IMR-90 (cell line): ENCODE data around the gene MAP3K1. TPM values are rescaled to one million over a fixed set of nuclear protein-coding genes. Genes with fewer than 3 reads are reported as not detected.

Source experiments
- ATAC-seq: fragments of 200-7000 bp; cut with Tn5 transposase; 2 replicates; pipeline ENCODE4 v1.9.1; 2020; ENCODE audit warnings: low read depth, mild to moderate bottlenecking, moderate library complexity
- BruUV-seq: library from RNA; stranded (reverse); fragments of 400-500 nt; replicated peaks from 2 replicates; lab custom pipeline; 2021; lab: Mats Ljungman, UMichigan
- CTCF ChIA-PET: fragments of 300-600 bp; formaldehyde crosslinking; extraction: SDS; loops from one replicate; lab custom pipeline; 2021; ENCODE audit warnings: antibody characterized with exemption; lab: Yijun Ruan, JAX
- POLR2A ChIA-PET: fragments of 300-600 bp; sonication (Branson Sonifier 250); formaldehyde crosslinking; loops from one replicate; lab custom pipeline; 2022; ENCODE audit warnings: antibody characterized with exemption; ENCODE audit not compliant: unreplicated experiment; lab: Charles Lee
- DNase-seq: peaks from one replicate; pipeline ENCODE4 v3.0.0; 2013
- H2AFZ ChIP-seq: replicated peaks from 2 replicates; pipeline ENCODE3; 2013; ENCODE audit warnings: low read length, mild to moderate bottlenecking; ENCODE audit not compliant: poor library complexity
- H2AK5ac ChIP-seq: 2 replicates; pipeline ENCODE4 v1.6.1; 2013; ENCODE audit warnings: low read depth, low read length, inconsistent platforms
- H2AK9ac ChIP-seq: replicated peaks from 2 replicates; pipeline ENCODE3; 2013; ENCODE audit warnings: mild to moderate bottlenecking, low read depth, low read length, moderate library complexity; ENCODE audit not compliant: poor library complexity
- H2BK120ac ChIP-seq: 2 replicates; pipeline ENCODE4 v1.6.1; 2013; ENCODE audit warnings: low read depth, low read length, inconsistent platforms
- H2BK15ac ChIP-seq: 3 replicates; pipeline ENCODE4 v1.6.1; 2013; ENCODE audit warnings: low read depth, low read length, inconsistent platforms
- H2BK20ac ChIP-seq: 2 replicates; pipeline ENCODE4 v1.6.1; 2013; ENCODE audit warnings: low read depth, mild to moderate bottlenecking, inconsistent platforms, low read length, moderate library complexity
- H2BK5ac ChIP-seq: 2 replicates; pipeline ENCODE4 v1.6.1; 2013; ENCODE audit warnings: mild to moderate bottlenecking, low read depth, low read length, inconsistent platforms; ENCODE audit not compliant: poor library complexity, severe bottlenecking
- H3K14ac ChIP-seq: replicated peaks from 2 replicates; pipeline ENCODE4 v1.6.1; 2013; ENCODE audit warnings: low read depth, low read length, inconsistent platforms
- H3K18ac ChIP-seq: 2 replicates; pipeline ENCODE4 v1.6.1; 2013; ENCODE audit warnings: low read depth, low read length, control low read depth
- H3K23ac ChIP-seq: 2 replicates; pipeline ENCODE4 v1.6.1; 2013; ENCODE audit warnings: low read depth, low read length, inconsistent platforms
- H3K27ac ChIP-seq: 2 replicates; pipeline ENCODE4 v1.5.1; 2013; ENCODE audit warnings: mild to moderate bottlenecking, control low read depth, low read length; ENCODE audit not compliant: insufficient read depth
- H3K27me3 ChIP-seq: 2 replicates; pipeline ENCODE4 v1.6.1; 2013; ENCODE audit warnings: low read length; ENCODE audit not compliant: control insufficient read depth, insufficient read depth
- H3K36me3 ChIP-seq: 2 replicates; pipeline ENCODE4 v1.6.1; 2013; ENCODE audit warnings: low read length, mixed read lengths; ENCODE audit not compliant: control insufficient read depth, insufficient read depth
- H3K4ac ChIP-seq: 2 replicates; pipeline ENCODE4 v1.6.1; 2013; ENCODE audit warnings: low read depth, low read length, inconsistent platforms
- H3K4me1 ChIP-seq: 2 replicates; pipeline ENCODE4 v1.6.1; 2013; ENCODE audit warnings: low read length, mixed read lengths; ENCODE audit not compliant: control insufficient read depth, insufficient read depth
- H3K4me2 ChIP-seq: 2 replicates; pipeline ENCODE4 v1.6.1; 2013; ENCODE audit warnings: low read depth, mild to moderate bottlenecking, control low read depth, low read length, moderate library complexity
- H3K4me3 ChIP-seq: 2 replicates; pipeline ENCODE4 v1.5.1; 2013; ENCODE audit warnings: low read depth, mild to moderate bottlenecking, control low read depth, low read length, moderate library complexity; ENCODE audit not compliant: insufficient read depth
- H3K56ac ChIP-seq: 2 replicates; pipeline ENCODE4 v1.6.1; 2013; ENCODE audit warnings: low read length, inconsistent platforms; ENCODE audit not compliant: insufficient read depth; ENCODE audit errors: extremely low read depth
- H3K79me1 ChIP-seq, 2 experiments: 2 replicates each; pipeline ENCODE4 v1.6.1; 2013; ENCODE audit warnings: low read length in 2 of 2, inconsistent platforms in 1 of 2, low read depth in 1 of 2
- H3K9ac ChIP-seq: 2 replicates; pipeline ENCODE4 v1.6.1; 2013; ENCODE audit warnings: low read depth, low read length, control low read depth
- H3K9me1 ChIP-seq: 2 replicates; pipeline ENCODE4 v1.6.1; 2013; ENCODE audit warnings: low read length, inconsistent platforms; ENCODE audit not compliant: insufficient read depth
- H3K9me3 ChIP-seq: 2 replicates; pipeline ENCODE4 v1.6.1; 2013; ENCODE audit warnings: low read length; ENCODE audit not compliant: control insufficient read depth, insufficient read depth
- H4K20me1 ChIP-seq: 2 replicates; pipeline ENCODE4 v1.6.1; 2013; ENCODE audit warnings: low read length, inconsistent platforms; ENCODE audit not compliant: insufficient read depth
- H4K5ac ChIP-seq: 2 replicates; pipeline ENCODE4 v1.6.1; 2013; ENCODE audit warnings: mild to moderate bottlenecking, low read depth, low read length, control low read depth
- H4K8ac ChIP-seq, 2 experiments: 2 replicates each; pipeline ENCODE4 v1.6.1; 2013; ENCODE audit warnings: low read depth in 2 of 2, low read length in 2 of 2, control low read depth in 1 of 2, inconsistent platforms in 1 of 2
- H4K91ac ChIP-seq: 2 replicates; pipeline ENCODE4 v1.6.1; 2013; ENCODE audit warnings: low read depth, low read length, inconsistent platforms; ENCODE audit not compliant: insufficient read depth
- CTCF ChIP-seq: conservative IDR thresholded peaks from 2 replicates; pipeline ENCODE4 v1.5.1; 2012; ENCODE audit warnings: mild to moderate bottlenecking, low read depth, low read length, improper control_type of control experiment
- MAFK ChIP-seq: IDR thresholded peaks from 2 replicates; pipeline ENCODE4 v1.6.1; 2012; ENCODE audit warnings: low read depth, low read length, improper control_type of control experiment
- MAZ ChIP-seq: IDR thresholded peaks from 2 replicates; pipeline ENCODE4 v1.6.1; 2012; ENCODE audit warnings: low read depth, mild to moderate bottlenecking, low read length, improper control_type of control experiment, moderate library complexity, borderline replicate concordance
- RAD21 ChIP-seq: IDR thresholded peaks from 2 replicates; pipeline ENCODE4 v1.6.1; 2012; ENCODE audit warnings: low read length, improper control_type of control experiment
- WGBS, 2 experiments: methylation state at CpG; one replicate each; pipeline versions ENCODE4 v1.1.5 to v1.1.7; 2013; ENCODE audit warnings: missing lambda C conversion rate in 2 of 2; ENCODE audit not compliant: insufficient read length in 1 of 2; ENCODE audit errors: extremely low coverage in 2 of 2; 5-methylcytosine and 5-hydroxymethylcytosine counted together
- dilution Hi-C: fragments of 300-500 bp; cut with HindIII; formaldehyde crosslinking; loops from one replicate; pipeline ENCODE4 v1.14.3; 2018; ENCODE audit warnings: low sequenced_read_pairs; ENCODE audit not compliant: unreplicated experiment
- in situ Hi-C: fragments of 300-500 bp; cut with MboI; formaldehyde crosslinking; loops from 3 replicates; pipeline ENCODE4 v1.14.3; 2019; ENCODE audit warnings: low sequenced_read_pairs, inconsistent platforms, mixed read lengths
- intact Hi-C: fragments of 100-400 bp; cut with micrococcal nuclease; formaldehyde crosslinking; loops from 2 replicates; pipeline ENCODE4 v1.10.0; 2022
- polyA plus RNA-seq, 3 experiments: library from polyadenylated mRNA; depleted of rRNA; stranded (reverse); fragments of >200 nt; gene quantifications; 2 replicates each; pipeline ENCODE4 v1.2.3, GENCODE V29; 2012; ENCODE audit warnings: low replicate concordance in 1 of 3
- total RNA-seq: library from RNA; depleted of rRNA; stranded (reverse); fragments of >200 nt; gene quantifications from 2 replicates; pipeline ENCODE4 v1.2.3, GENCODE V29; 2012

MAP3K1 gene
- total and polyA plus RNA-seq, 2 of the 4 experiments (the other 2 are of a cell fraction) = 3.8 to 18.8 TPM

GRCh38 chr5:56827049-56827448 lies 11.7 kb downstream of the MAP3K1 start:
- H4K91ac ChIP-seq = no peak overlapping the region
- no peaks in the 10 kb centered on the region for H3K9me3 ChIP-seq
- intact Hi-C loops = no loop called here
- 0 out of 4 replicates have a peak overlapping the region, but pooled peaks of 1 of the 2 experiments have one; percentile 6 for H4K8ac ChIP-seq
- H2BK5ac ChIP-seq = no peak overlapping the region
- no peak overlapping the region for H2AK5ac ChIP-seq
- H3K4me3 ChIP-seq = no peak overlapping the region
- no peak overlapping the region for H2AFZ ChIP-seq
- no peaks in the 10 kb centered on the region for H3K27me3 ChIP-seq
- peaks cover 33 to 74% of the 10 kb centered on the region in 2 experiments for H3K79me1 ChIP-seq
- peaks cover 26% of the 10 kb centered on the region for H3K9me1 ChIP-seq
- H3K9ac ChIP-seq = no peak overlapping the region
- H4K20me1 ChIP-seq = peaks cover 75% of the 10 kb centered on the region
- peaks cover 22% of the 10 kb centered on the region for H3K4me1 ChIP-seq
- ATAC-seq (no peak), DNase-seq (no peak)
- H2AK9ac ChIP-seq = no peak overlapping the region
- 0 out of 2 replicates have a peak, but pooled peaks have one; percentile 1 for TF ChIP-seq RAD21
- no peak for TF ChIP-seq MAZ
- 0 out of 2 replicates have a peak, but pooled peaks have one; percentile 12 for TF ChIP-seq CTCF
- no peak for TF ChIP-seq MAFK
- no peak overlapping the region for H2BK15ac ChIP-seq
- H2BK20ac ChIP-seq = no peak overlapping the region
- ChIA-PET POLR2A (no interaction called here), CTCF (no interaction called here)
- no peak overlapping the region for H3K4ac ChIP-seq
- 85% methylated on average over 4 of the region's 5 CpGs; no CpG with 5 or more reads in 1 of the 2 experiments for WGBS, 2 experiments
- no peak overlapping the region for H4K5ac ChIP-seq
- in situ Hi-C loops = no loop called here
- H3K23ac ChIP-seq = no peak overlapping the region
- dilution Hi-C loops = no loop called here
- H3K14ac ChIP-seq = no peak overlapping the region
- peaks cover 3% of the 10 kb centered on the region; the same call in 1 of the 2 replicates for H3K36me3 ChIP-seq
- H2BK120ac ChIP-seq = no peak overlapping the region
- no peak overlapping the region for H3K27ac ChIP-seq
- no peak overlapping the region for H3K4me2 ChIP-seq
- no peak overlapping the region for H3K18ac ChIP-seq
- H3K56ac ChIP-seq = no peak overlapping the region
- no TSS peak for BruUV-seq
